PC-3 (cell line): ENCODE data around the gene NKD1. TPM values are rescaled to one million over a fixed set of nuclear protein-coding genes. Genes with fewer than 3 reads are reported as not detected.
A peak's percentile ranks its signal among the peaks of the same experiment; 100 is the strongest.

Experiments used
- ATAC-seq: fragments of 200-7000 bp; cut with Tn5 transposase; 2 replicates; pipeline ENCODE4 v1.9.1; 2020; ENCODE audit warnings: mild to moderate bottlenecking, moderate library complexity
- BruUV-seq: library from RNA; stranded (reverse); fragments of 400-500 nt; replicated peaks from 2 replicates; lab custom pipeline; 2021; lab: Mats Ljungman, UMichigan
- CTCF ChIA-PET: fragments of 300-600 bp; sonication (Branson Sonifier 250); formaldehyde crosslinking; loops from one replicate; lab custom pipeline; 2022; ENCODE audit warnings: antibody characterized with exemption; lab: Charles Lee
- POLR2A ChIA-PET: fragments of 300-600 bp; sonication (Branson Sonifier 250); formaldehyde crosslinking; loops from one replicate; lab custom pipeline; 2022; ENCODE audit warnings: antibody characterized with exemption; ENCODE audit not compliant: unreplicated experiment; lab: Charles Lee
- DNase-seq: peaks from one replicate; pipeline ENCODE4 v3.0.0-alpha.2; 2015
- H2AFZ ChIP-seq: fragments of 300-600 bp; sonication (generic); 2 replicates; pipeline ENCODE4 v1.6.0; 2016; ENCODE audit warnings: antibody characterized with exemption, low read length
- H3F3A ChIP-seq: fragments of 300-600 bp; sonication (generic); one replicate; pipeline ENCODE4 v1.6.0; 2017; ENCODE audit warnings: antibody characterized with exemption, low read length, control low read depth, mild to moderate bottlenecking; ENCODE audit not compliant: unreplicated experiment
- H3K27ac ChIP-seq: fragments of 300-600 bp; sonication (generic); 2 replicates; pipeline ENCODE4 v1.5.1; 2016; ENCODE audit warnings: mild to moderate bottlenecking, low read length
- H3K27me3 ChIP-seq: fragments of 300-600 bp; sonication (generic); 2 replicates; pipeline ENCODE4 v1.6.1; 2016; ENCODE audit warnings: low read length, mixed read lengths
- H3K36me3 ChIP-seq: fragments of 300-600 bp; sonication (generic); 2 replicates; pipeline ENCODE4 v1.6.1; 2016; ENCODE audit warnings: low read depth, mixed run types, low read length, mixed read lengths
- H3K4me1 ChIP-seq: fragments of 300-600 bp; sonication (generic); 2 replicates; pipeline ENCODE4 v1.5.1; 2016; ENCODE audit warnings: low read length; ENCODE audit not compliant: insufficient read depth
- H3K4me2 ChIP-seq: fragments of 300-600 bp; sonication (generic); 2 replicates; pipeline ENCODE4 v1.6.0; 2016; ENCODE audit warnings: low read length
- H3K4me3 ChIP-seq: fragments of 300-600 bp; sonication (generic); 2 replicates; pipeline ENCODE4 v1.5.1; 2016; ENCODE audit warnings: mild to moderate bottlenecking, low read length, mixed read lengths
- H3K79me2 ChIP-seq: fragments of 300-600 bp; sonication (generic); 2 replicates; pipeline ENCODE4 v1.6.1; 2017; ENCODE audit warnings: low read length, mixed read lengths
- H3K9ac ChIP-seq: fragments of 300-600 bp; sonication (generic); 2 replicates; pipeline ENCODE4 v1.6.0; 2016; ENCODE audit warnings: mild to moderate bottlenecking, low read length
- H3K9me2 ChIP-seq: fragments of 300-600 bp; sonication (generic); replicated peaks from 2 replicates; pipeline ENCODE4 v1.6.1; 2016; ENCODE audit warnings: mixed run types, low read length, mixed read lengths
- H3K9me3 ChIP-seq: fragments of 300-600 bp; sonication (generic); 2 replicates; pipeline ENCODE4 v1.6.1; 2016; ENCODE audit warnings: low read length, mixed read lengths
- H4K20me1 ChIP-seq: fragments of 300-600 bp; sonication (generic); 2 replicates; pipeline ENCODE4 v1.6.1; 2016; ENCODE audit warnings: low read length, mixed read lengths
- EZH2 ChIP-seq: fragments of 300-600 bp; sonication (generic); IDR thresholded peaks from one replicate; pipeline ENCODE4 v1.6.1; 2017; ENCODE audit warnings: antibody characterized with exemption, mild to moderate bottlenecking, low read length; ENCODE audit not compliant: unreplicated experiment
- EZH2phosphoT487 ChIP-seq: fragments of 300-600 bp; sonication (generic); IDR thresholded peaks from 2 replicates; pipeline ENCODE4 v1.6.1; 2018; ENCODE audit warnings: mild to moderate bottlenecking, antibody characterized with exemption, low read length, borderline replicate concordance
- intact Hi-C: fragments of 100-400 bp; cut with micrococcal nuclease; formaldehyde crosslinking; loops from 2 replicates; pipeline ENCODE4 v1.9.0; 2023
- total RNA-seq: library from RNA; depleted of rRNA; stranded (reverse); fragments of >200 nt; gene quantifications from 2 replicates; pipeline ENCODE4 v1.2.3, GENCODE V29; 2014
- TF ChIP-seq, protein P1 (sequence below): fragments of 300-600 bp; sonication (generic); conservative IDR thresholded peaks from 2 replicates; pipeline ENCODE4 v1.5.1; 2017; ENCODE audit warnings: antibody characterized with exemption, low read depth, mild to moderate bottlenecking, low read length

NKD1 gene
- total RNA-seq, 1 experiment from 2014 or later = 0.07 TPM

DNA sequence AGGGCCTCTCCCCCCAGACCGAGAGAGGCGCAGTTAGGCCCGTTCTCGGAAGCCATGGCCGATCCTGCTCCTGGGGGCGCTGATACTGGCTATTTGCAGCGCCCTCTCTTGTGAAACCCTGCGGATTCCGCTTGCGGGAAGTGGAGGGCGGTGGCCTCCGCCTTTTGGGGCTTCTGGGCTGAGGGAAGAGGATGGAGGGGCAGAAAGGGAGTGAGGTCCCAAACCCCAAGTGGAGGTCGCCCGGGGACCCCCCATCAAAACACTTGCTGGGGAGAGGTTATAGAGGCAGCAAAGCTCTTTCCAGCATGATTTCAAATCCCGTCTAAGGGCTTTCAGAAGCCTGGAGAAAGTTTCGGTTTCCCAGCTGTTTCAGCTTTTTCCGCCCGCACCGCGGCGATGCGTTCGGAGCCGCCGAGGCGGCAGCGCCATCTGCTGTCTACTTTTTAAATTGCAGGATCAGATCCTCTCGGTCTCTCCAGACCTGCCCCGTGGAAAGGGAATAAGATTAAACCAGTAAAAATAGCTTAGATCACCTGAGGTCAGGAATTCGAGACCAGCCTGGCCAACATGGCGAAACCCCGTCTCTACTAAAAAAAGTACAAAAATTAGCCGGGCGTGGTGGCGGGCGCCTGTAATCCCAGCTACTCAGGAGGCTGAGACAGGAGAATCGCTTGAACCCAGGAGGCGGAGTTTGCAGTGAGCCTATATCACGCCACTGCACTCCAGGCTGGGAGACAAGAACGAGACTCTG, 117.1 kb downstream of the NKD1 start:
- no peaks in the 10 kb centered on the region for H3K4me1 ChIP-seq
- TF ChIP-seq EZH2 = no peak
- no peak for TF ChIP-seq EZH2phosphoT487
- TF ChIP-seq, protein P1, sequence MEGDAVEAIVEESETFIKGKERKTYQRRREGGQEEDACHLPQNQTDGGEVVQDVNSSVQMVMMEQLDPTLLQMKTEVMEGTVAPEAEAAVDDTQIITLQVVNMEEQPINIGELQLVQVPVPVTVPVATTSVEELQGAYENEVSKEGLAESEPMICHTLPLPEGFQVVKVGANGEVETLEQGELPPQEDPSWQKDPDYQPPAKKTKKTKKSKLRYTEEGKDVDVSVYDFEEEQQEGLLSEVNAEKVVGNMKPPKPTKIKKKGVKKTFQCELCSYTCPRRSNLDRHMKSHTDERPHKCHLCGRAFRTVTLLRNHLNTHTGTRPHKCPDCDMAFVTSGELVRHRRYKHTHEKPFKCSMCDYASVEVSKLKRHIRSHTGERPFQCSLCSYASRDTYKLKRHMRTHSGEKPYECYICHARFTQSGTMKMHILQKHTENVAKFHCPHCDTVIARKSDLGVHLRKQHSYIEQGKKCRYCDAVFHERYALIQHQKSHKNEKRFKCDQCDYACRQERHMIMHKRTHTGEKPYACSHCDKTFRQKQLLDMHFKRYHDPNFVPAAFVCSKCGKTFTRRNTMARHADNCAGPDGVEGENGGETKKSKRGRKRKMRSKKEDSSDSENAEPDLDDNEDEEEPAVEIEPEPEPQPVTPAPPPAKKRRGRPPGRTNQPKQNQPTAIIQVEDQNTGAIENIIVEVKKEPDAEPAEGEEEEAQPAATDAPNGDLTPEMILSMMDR = peak; percentile 70
- H3K9me3 ChIP-seq = no peaks in the 10 kb centered on the region
- ATAC-seq (peak; percentile 79), DNase-seq (peak; percentile 79)
- H3F3A ChIP-seq = no peaks in the 10 kb centered on the region
- H3K27ac ChIP-seq = no peak overlapping the region
- H3K4me3 ChIP-seq = peak overlapping the region; percentile 64
- H3K27me3 ChIP-seq = no peaks in the 10 kb centered on the region
- H3K4me2 ChIP-seq = peak overlapping the region; percentile 83
- H3K9me2 ChIP-seq = no peaks in the 10 kb centered on the region
- ChIA-PET CTCF (interaction anchor here (0.6 to 1.2 kb wide), 7 partner anchors 55 to 310 kb away, joined by 3 to 13 read pairs (median 3); no protein-coding TSS in a partner anchor), POLR2A (no interaction called here)
- H3K9ac ChIP-seq = no peak overlapping the region
- no peaks in the 10 kb centered on the region for H4K20me1 ChIP-seq
- H3K36me3 ChIP-seq = no peaks in the 10 kb centered on the region
- H2AFZ ChIP-seq = peak overlapping the region; percentile 85
- BruUV-seq = no TSS peak
- H3K79me2 ChIP-seq = no peaks in the 10 kb centered on the region
- intact Hi-C loops = loop anchor here (1.0 to 10.0 kb wide), 5 partner anchors 82 to 640 kb away; partner anchors contain the start of gene CNEP1R1

DNA sequence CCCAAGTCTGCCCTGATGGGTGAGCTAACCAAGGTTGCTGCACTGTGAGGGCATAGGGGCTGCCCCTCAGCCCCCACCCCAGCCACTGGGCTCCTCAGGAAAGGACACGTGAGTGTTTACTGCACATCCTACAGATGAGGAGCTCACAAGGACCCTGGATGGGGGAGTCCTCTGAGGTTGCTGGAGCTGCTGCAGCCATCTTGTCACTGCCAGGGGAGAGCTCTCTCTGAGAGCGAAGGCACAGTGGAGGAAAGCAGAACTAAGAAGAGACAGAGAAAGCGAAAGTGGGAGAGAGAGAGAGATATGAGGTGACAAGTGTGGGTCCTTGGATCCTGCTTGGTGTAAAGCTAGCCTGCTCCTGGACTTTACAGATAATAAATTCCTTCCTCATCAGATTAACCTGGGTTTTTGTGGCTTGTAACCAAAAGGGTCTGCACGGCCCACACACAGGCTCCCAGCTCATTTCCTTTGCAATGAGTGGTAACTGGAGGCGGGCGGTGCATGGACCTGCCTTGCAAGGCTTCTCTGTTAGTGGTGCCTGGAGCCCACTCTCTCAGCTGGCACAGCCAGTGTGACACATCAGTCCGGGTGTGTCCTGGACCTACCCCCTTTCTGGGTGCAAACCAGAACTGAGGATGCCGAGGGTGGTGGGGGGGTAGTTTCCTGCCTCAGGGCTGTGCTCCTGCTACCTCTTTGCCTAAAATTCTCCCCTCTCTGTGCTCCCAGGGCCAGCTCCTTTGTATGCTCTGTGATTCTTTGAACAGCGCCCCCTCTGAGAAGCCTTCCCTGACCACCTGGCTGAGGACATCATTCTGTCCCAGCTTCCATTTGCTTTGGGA, 118.7 kb downstream of the NKD1 start:
- ChIA-PET CTCF (interaction anchor here (0.7 to 3.1 kb wide), 3 partner anchors 75 to 139 kb away, joined by 3 to 21 read pairs (median 4); partner anchors contain the start of gene CYLD), POLR2A (no interaction called here)
- DNase-seq (no peak), ATAC-seq (no peak)
- Histone ChIP-seq H2AFZ (0 out of 2 replicates have a peak overlapping the region, but pooled peaks have one; percentile 13), H3K9ac (no peak overlapping the region), H3K36me3 (no peaks in the 10 kb centered on the region), H3K27ac (no peak overlapping the region), H3K9me3 (no peaks in the 10 kb centered on the region), H3K9me2 (no peaks in the 10 kb centered on the region), H3K27me3 (no peaks in the 10 kb centered on the region), H3K4me1 (no peaks in the 10 kb centered on the region), H3K4me3 (no peak overlapping the region), H3K4me2 (no peak overlapping the region), H3K79me2 (no peaks in the 10 kb centered on the region), H3F3A (no peaks in the 10 kb centered on the region), H4K20me1 (no peaks in the 10 kb centered on the region)
- TF ChIP-seq EZH2 = no peak
- no peak for TF ChIP-seq EZH2phosphoT487
- TF ChIP-seq, protein P1 = no peak
- intact Hi-C loops = loop anchor here (5.0 to 10.0 kb wide), 2 partner anchors 80 to 292 kb away; no protein-coding TSS in a partner anchor
- BruUV-seq = no TSS peak
